Keratinocyte (primary cell): ENCODE results near the gene RAB3B. TPM values are rescaled to one million over a fixed set of nuclear protein-coding genes. Genes with fewer than 3 reads are reported as not detected.

Experiments used
- DNase-seq: peaks from one replicate; pipeline ENCODE4 v3.0.0-alpha.2; 2011; ENCODE audit warnings: low read depth, missing footprints, low spot score
- FAIRE-seq: peaks from 2 replicates; lab custom pipeline; 2011; peaks lifted over from hg19 to GRCh38; lab: Jason Lieb, UNC
- H2AFZ ChIP-seq: 2 replicates; pipeline ENCODE4 v1.6.0; 2012; ENCODE audit warnings: low read length, control low read depth, inconsistent platforms; ENCODE audit not compliant: control insufficient read depth
- H3K27ac ChIP-seq: 2 replicates; pipeline ENCODE4 v1.5.1; 2011; ENCODE audit warnings: low read length; ENCODE audit not compliant: control insufficient read depth, insufficient read depth
- H3K27me3 ChIP-seq: 3 replicates; pipeline ENCODE4 v1.6.0; 2011; ENCODE audit warnings: low read length; ENCODE audit not compliant: control insufficient read depth, insufficient read depth; ENCODE audit errors: extremely low read depth
- H3K36me3 ChIP-seq, 2 experiments: 2 replicates in 1 of 2; 3 replicates in 1 of 2; pipeline ENCODE4 v1.5.1; 2011; ENCODE audit warnings: low read length in 2 of 2, mild to moderate bottlenecking in 1 of 2; ENCODE audit not compliant: control insufficient read depth in 2 of 2, insufficient read depth in 2 of 2; ENCODE audit errors: extremely low read depth in 1 of 2
- H3K4me1 ChIP-seq: 3 replicates; pipeline ENCODE4 v1.5.1; 2011; ENCODE audit warnings: low read length; ENCODE audit not compliant: control insufficient read depth, insufficient read depth; ENCODE audit errors: extremely low read depth
- H3K4me2 ChIP-seq: 3 replicates; pipeline ENCODE4 v1.6.0; 2011; ENCODE audit warnings: low read depth, low read length; ENCODE audit not compliant: control insufficient read depth, insufficient read depth; ENCODE audit errors: extremely low read depth
- H3K4me3 ChIP-seq, 3 experiments: fragments of 200-600 bp in 1 of 3; sonication (generic) in 1 of 3; 2 replicates in 2 of 3; 3 replicates in 1 of 3; pipeline ENCODE4 v1.5.1; 2011 to 2016; ENCODE audit warnings: low read length in 3 of 3, mild to moderate bottlenecking in 3 of 3, control low read depth in 2 of 3, inconsistent platforms in 1 of 3, low read depth in 1 of 3, mixed read lengths in 1 of 3, mixed run types in 1 of 3, moderate library complexity in 1 of 3; ENCODE audit not compliant: control insufficient read depth in 2 of 3, insufficient read depth in 2 of 3; ENCODE audit errors: extremely low read depth in 1 of 3
- H3K79me2 ChIP-seq: 2 replicates; pipeline ENCODE4 v1.6.0; 2012; ENCODE audit warnings: low read length; ENCODE audit not compliant: control insufficient read depth, insufficient read depth
- H3K9ac ChIP-seq: 3 replicates; pipeline ENCODE4 v1.6.0; 2011; ENCODE audit warnings: low read length; ENCODE audit not compliant: control insufficient read depth, insufficient read depth; ENCODE audit errors: extremely low read depth
- H3K9me1 ChIP-seq: 3 replicates; pipeline ENCODE4 v1.6.0; 2011; ENCODE audit warnings: low read length; ENCODE audit not compliant: control insufficient read depth, insufficient read depth; ENCODE audit errors: extremely low read depth
- H3K9me3 ChIP-seq: 2 replicates; pipeline ENCODE4 v1.5.1; 2012; ENCODE audit warnings: low read depth, low read length; ENCODE audit not compliant: control insufficient read depth
- H4K20me1 ChIP-seq: 3 replicates; pipeline ENCODE4 v1.6.0; 2011; ENCODE audit warnings: low read length; ENCODE audit not compliant: control insufficient read depth, insufficient read depth; ENCODE audit errors: extremely low read depth
- EZH2 ChIP-seq: IDR thresholded peaks from one replicate; pipeline ENCODE4 v1.6.1; 2012; ENCODE audit warnings: inconsistent platforms, mild to moderate bottlenecking, low read length, moderate library complexity
- dilution Hi-C: fragments of 300-500 bp; cut with MboI; formaldehyde crosslinking; loops from one replicate; pipeline ENCODE4 v1.7.0; 2020; ENCODE audit warnings: low sequenced_read_pairs; ENCODE audit not compliant: extremely low pct_ligation_motif_present
- polyA plus RNA-seq, 5 experiments: library from polyadenylated mRNA; depleted of rRNA in 3 of 5; stranded (reverse) in 3 of 5; stranded (forward) in 1 of 5; unstranded in 1 of 5; fragments of >200 nt; gene quantifications; 1 replicate in 1 of 5; 2 replicates in 3 of 5; 3 replicates in 1 of 5; pipeline versions ENCODE4 v1.2.1 to v1.2.3, GENCODE V29; 2011 to 2012; ENCODE audit warnings: missing spikeins in 2 of 5, low read depth in 1 of 5, low replicate concordance in 1 of 5
- TF ChIP-seq, protein P1 (sequence below), 3 experiments: IDR thresholded peaks in 1 of 3; conservative IDR thresholded peaks in 1 of 3; optimal IDR thresholded peaks in 1 of 3; 2 replicates in 2 of 3; 3 replicates in 1 of 3; pipeline versions ENCODE3 to v1.5.1; 2011; ENCODE audit warnings: low read length in 3 of 3, mild to moderate bottlenecking in 3 of 3, moderate library complexity in 2 of 3, control low read depth in 1 of 3, inconsistent platforms in 1 of 3; ENCODE audit not compliant: insufficient read depth in 2 of 3; ENCODE audit errors: extremely low read depth in 1 of 3

RAB3B gene
- polyA plus RNA-seq, 1 donor (not counting 4 experiments of a cell fraction or from before 2014, with no cell fraction given), result 2.6 TPM

DNA sequence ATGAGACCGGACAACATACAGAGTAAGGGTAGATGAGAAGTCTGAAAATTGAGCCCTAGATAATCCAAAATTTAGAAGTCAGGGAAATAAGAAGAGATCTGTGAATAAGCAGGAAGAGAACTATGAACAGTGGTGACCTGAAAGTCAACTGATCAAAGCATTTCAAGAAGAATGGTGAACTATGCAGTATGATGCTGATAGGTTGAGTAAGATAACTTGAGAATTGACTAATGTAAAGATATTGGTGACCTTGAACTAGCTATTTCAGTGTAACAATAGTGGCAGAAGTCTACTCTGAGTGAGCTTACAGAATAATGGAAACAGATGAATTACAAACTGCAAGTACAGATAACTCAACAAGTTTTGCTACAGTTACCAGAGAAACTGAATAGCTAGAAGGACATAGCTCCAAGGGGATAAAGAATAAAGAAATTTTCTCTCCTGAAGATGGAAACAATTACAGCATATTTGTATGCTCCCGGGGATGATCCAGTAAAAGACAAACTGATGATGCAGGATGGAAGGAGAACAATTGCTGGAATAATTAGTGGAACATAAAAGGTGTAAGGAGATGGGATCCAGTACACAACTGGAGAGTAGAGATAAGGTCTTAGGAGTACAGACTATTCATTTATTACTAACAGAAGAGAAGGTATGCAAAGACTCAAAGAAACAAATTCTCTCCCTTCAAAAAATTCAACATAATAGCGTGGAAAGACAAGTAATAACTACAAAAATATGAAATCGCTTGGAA lies 122.8 kb downstream of the RAB3B start:
- no peak for FAIRE-seq
- Histone ChIP-seq H4K20me1 (peaks cover 3% of the 10 kb centered on the region), H3K9me1 (no peaks in the 10 kb centered on the region)

DNA sequence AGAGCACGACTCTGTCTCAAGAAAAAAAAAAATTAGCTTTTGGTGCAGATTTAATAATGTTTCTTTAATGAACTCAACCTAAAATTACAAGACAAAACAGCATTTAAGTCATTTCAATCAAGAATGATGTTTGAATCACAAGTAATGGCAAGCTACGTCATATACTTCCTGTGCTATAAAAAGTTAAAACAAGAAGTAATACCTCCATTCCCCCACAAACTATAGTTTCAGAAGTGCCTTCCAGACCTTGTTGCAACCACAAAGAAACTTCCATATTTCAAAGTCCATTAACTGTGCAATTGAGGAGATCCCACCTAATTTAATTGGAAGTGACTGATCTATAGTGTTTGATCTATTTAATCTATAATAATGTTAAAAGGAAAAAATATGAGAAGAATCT lies 127.1 kb downstream of the RAB3B start:
- Histone ChIP-seq H2AFZ (no peak overlapping the region), H3K9me3 (no peaks in the 10 kb centered on the region), H3K9me1 (no peaks in the 10 kb centered on the region), H3K4me1 (no peaks in the 10 kb centered on the region), H3K27me3 (no peaks in the 10 kb centered on the region), H3K4me2 (no peak overlapping the region), H3K27ac (no peak overlapping the region), H4K20me1 (peaks cover 3% of the 10 kb centered on the region), H3K79me2 (peaks cover 65% of the 10 kb centered on the region), H3K4me3 (no peak overlapping the region), H3K36me3 (no peaks in the 10 kb centered on the region), H3K9ac (no peak overlapping the region)
- dilution Hi-C loops, result no loop called here
- TF ChIP-seq, protein P1, sequence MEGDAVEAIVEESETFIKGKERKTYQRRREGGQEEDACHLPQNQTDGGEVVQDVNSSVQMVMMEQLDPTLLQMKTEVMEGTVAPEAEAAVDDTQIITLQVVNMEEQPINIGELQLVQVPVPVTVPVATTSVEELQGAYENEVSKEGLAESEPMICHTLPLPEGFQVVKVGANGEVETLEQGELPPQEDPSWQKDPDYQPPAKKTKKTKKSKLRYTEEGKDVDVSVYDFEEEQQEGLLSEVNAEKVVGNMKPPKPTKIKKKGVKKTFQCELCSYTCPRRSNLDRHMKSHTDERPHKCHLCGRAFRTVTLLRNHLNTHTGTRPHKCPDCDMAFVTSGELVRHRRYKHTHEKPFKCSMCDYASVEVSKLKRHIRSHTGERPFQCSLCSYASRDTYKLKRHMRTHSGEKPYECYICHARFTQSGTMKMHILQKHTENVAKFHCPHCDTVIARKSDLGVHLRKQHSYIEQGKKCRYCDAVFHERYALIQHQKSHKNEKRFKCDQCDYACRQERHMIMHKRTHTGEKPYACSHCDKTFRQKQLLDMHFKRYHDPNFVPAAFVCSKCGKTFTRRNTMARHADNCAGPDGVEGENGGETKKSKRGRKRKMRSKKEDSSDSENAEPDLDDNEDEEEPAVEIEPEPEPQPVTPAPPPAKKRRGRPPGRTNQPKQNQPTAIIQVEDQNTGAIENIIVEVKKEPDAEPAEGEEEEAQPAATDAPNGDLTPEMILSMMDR (optimal IDR thresholded peaks at IDR 0.05 in 1 of 3, IDR thresholded peaks at IDR 0.05 in 1 of 3, conservative IDR thresholded peaks at IDR 0.05 in 1 of 3; ENCODE audit: extremely low read depth in 1 of 3, insufficient read depth in 2 of 3, low read length in 3 of 3), result no peak
- no peak for TF ChIP-seq EZH2
- no peak for FAIRE-seq
- DNase-seq, result no peak

More for the DNA sequence above, 122.8 kb downstream of the RAB3B start:
- dilution Hi-C loops, result no loop called here
- H3K4me2 ChIP-seq, result no peak overlapping the region
- H2AFZ ChIP-seq, result no peak overlapping the region
- H3K4me3 ChIP-seq, result no peak overlapping the region
- H3K4me1 ChIP-seq, result peaks cover 6% of the 10 kb centered on the region
- DNase-seq, result no peak
- H3K36me3 ChIP-seq, result no peaks in the 10 kb centered on the region
- H3K9me3 ChIP-seq, result no peaks in the 10 kb centered on the region
- H3K9ac ChIP-seq, result no peak overlapping the region
- TF ChIP-seq, protein P1 (optimal IDR thresholded peaks at IDR 0.05 in 1 of 3, IDR thresholded peaks at IDR 0.05 in 1 of 3, conservative IDR thresholded peaks at IDR 0.05 in 1 of 3; ENCODE audit: extremely low read depth in 1 of 3, insufficient read depth in 2 of 3, low read length in 3 of 3), result no peak
- no peak for TF ChIP-seq EZH2
- no peak overlapping the region for H3K27ac ChIP-seq
- H3K79me2 ChIP-seq, result peaks cover 85% of the 10 kb centered on the region
- no peaks in the 10 kb centered on the region for H3K27me3 ChIP-seq
